HFFc6 (cell line): ENCODE results near the gene POLR2A. TPM values are rescaled to one million over a fixed set of nuclear protein-coding genes. Genes with fewer than 3 reads are reported as not detected.

Experiments
- DNase-seq: peaks from one replicate; pipeline ENCODE4 v3.0.0-alpha.2; 2018
- H3K27ac Mint-ChIP-seq: 2 replicates; pipeline ENCODE4 v1.8.0; 2020; ENCODE audit warnings: mild to moderate bottlenecking, mixed read lengths
- H3K27me3 Mint-ChIP-seq: 2 replicates; pipeline ENCODE4 v1.8.0; 2021; ENCODE audit warnings: mild to moderate bottlenecking, moderate library complexity, mixed read lengths; ENCODE audit not compliant: insufficient read depth
- H3K36me3 Mint-ChIP-seq: 2 replicates; pipeline ENCODE4 v1.8.0; 2021; ENCODE audit warnings: low read depth, mixed read lengths
- H3K4me1 Mint-ChIP-seq: 2 replicates; pipeline ENCODE4 v1.8.0; 2020; ENCODE audit warnings: low read depth, mixed read lengths
- H3K4me3 Mint-ChIP-seq: 2 replicates; pipeline ENCODE4 v1.8.0; 2020; ENCODE audit warnings: mild to moderate bottlenecking, moderate library complexity, mixed read lengths
- H3K9me3 Mint-ChIP-seq: 2 replicates; pipeline ENCODE4 v1.8.0; 2020; ENCODE audit warnings: mild to moderate bottlenecking, mixed read lengths
- CTCF ChIP-seq: fragments of 200-600 bp; sonication (generic); IDR thresholded peaks from 2 replicates; pipeline ENCODE4 v1.5.0; 2021; ENCODE audit warnings: antibody characterized with exemption, mild to moderate bottlenecking
- long read RNA-seq: library from polyadenylated mRNA; unstranded; transcript quantifications from one replicate; pipeline ENCODE4 v2.0.0, GENCODE V29; 2019
- total RNA-seq, 6 experiments: library from RNA; stranded (reverse); fragmentation: NEBNext Ultra II Directional; extraction: Animal tissue kit (Norgen Biotek cat#: 25700); gene quantifications; 2 replicates in 1 of 6; 3 replicates in 5 of 6; pipeline ENCODE4 v1.2.3, GENCODE V29; 2021

Gene POLR2A
- total RNA-seq, result 100 to 1,000 TPM; 111 to 127 (median 118) TPM
- long read RNA-seq, partial matches to known transcripts, result 3 of 4 reads
- long read RNA-seq, other reads (novel, unspliced or antisense), result 1 of 4 reads

- peaks cover 79% of the 10 kb centered on the region for H3K4me1 Mint-ChIP-seq
- no peaks in the 10 kb centered on the region for H3K9me3 Mint-ChIP-seq
- peak; percentile 95 for DNase-seq
- H3K4me3 Mint-ChIP-seq, result peak within 1 kb of the TSS; percentile 99
- H3K27ac Mint-ChIP-seq, result peak within 1 kb of the TSS; percentile 100
- no peak; the same call in 1 of the 2 replicates for TF ChIP-seq CTCF
- peaks cover 26% of the 10 kb centered on the region for H3K36me3 Mint-ChIP-seq
- H3K27me3 Mint-ChIP-seq, result peaks cover 15% of the 10 kb centered on the region
These were observed at the start of gene POLR2A for GRCh38 chr17:7484067-7484918. POLR2A (plus strand) TSS chr17:7484366.

GRCh38 chr17:7435676-7436555, 48.2 kb upstream of the POLR2A start:
- Mint-ChIP-seq H3K4me3 (peak overlapping the region; percentile 91), H3K4me1 (peaks cover 42% of the 10 kb centered on the region), H3K36me3 (no peaks in the 10 kb centered on the region; the same call in 1 of the 2 replicates), H3K27ac (peak overlapping the region; percentile 59; the same call in 1 of the 2 replicates), H3K9me3 (no peaks in the 10 kb centered on the region), H3K27me3 (peaks cover 18% of the 10 kb centered on the region)
- peak; percentile 60 for TF ChIP-seq CTCF
- DNase-seq, result no peak

- Mint-ChIP-seq H3K4me1 (peaks cover 37% of the 10 kb centered on the region), H3K4me3 (peak overlapping the region; percentile 91), H3K27ac (peak overlapping the region; percentile 51; the same call in 1 of the 2 replicates), H3K27me3 (peaks cover 18% of the 10 kb centered on the region), H3K36me3 (no peaks in the 10 kb centered on the region; the same call in 1 of the 2 replicates), H3K9me3 (no peaks in the 10 kb centered on the region)
- peak; percentile 88 for TF ChIP-seq CTCF
- DNase-seq, result peak; percentile 66
These were observed 47.4 kb upstream of the POLR2A start for GRCh38 chr17:7436556-7437368.

- Mint-ChIP-seq H3K4me3 (peak overlapping the region; percentile 71; the same call in 1 of the 2 replicates), H3K36me3 (no peaks in the 10 kb centered on the region; the same call in 1 of the 2 replicates), H3K27me3 (peaks cover 18% of the 10 kb centered on the region), H3K27ac (no peak overlapping the region), H3K4me1 (peaks cover 37% of the 10 kb centered on the region), H3K9me3 (no peaks in the 10 kb centered on the region)
- no peak for DNase-seq
- 0 out of 2 replicates have a peak, but pooled peaks have one; percentile 4 for TF ChIP-seq CTCF
These were observed 46.8 kb upstream of the POLR2A start for GRCh38 chr17:7437369-7437863.
